NCI-H2227 (cell line): ENCODE data around the gene CALHM1.
A peak's percentile ranks its signal among the peaks of the same experiment; 100 is the strongest.

Experiments
- DNase-seq: peaks from one replicate; lab custom pipeline; 2025; ENCODE audit not compliant: unreplicated experiment; lab: John Stamatoyannopoulos, UW

Gene CALHM1

GRCh38 chr10:103456074-103456660 is 2.5 kb downstream of the CALHM1 start:
- no peak for DNase-seq

GRCh38 chr10:103455235-103455634 is 3.5 kb downstream of the CALHM1 start:
- DNase-seq, result no peak

GRCh38 chr10:103454026-103454425 is 4.7 kb downstream of the CALHM1 start:
- DNase-seq, result no peak

GRCh38 chr10:103452506-103453230 is 6.0 kb downstream of the CALHM1 start:
- DNase-seq, result no peak

GRCh38 chr10:103451831-103452505 is 6.7 kb downstream of the CALHM1 start, which contains the start of gene CALHM2:
Gene CALHM2 (minus strand): TSS chr10:103452370. CDS start chr10:103449941, 2,429 bp downstream.
- DNase-seq, result peak; percentile 70

- no peak for DNase-seq
Observed at GRCh38 chr10:103451091-103451813, 7.4 kb downstream of the CALHM1 start.

- DNase-seq, result no peak
Observed at GRCh38 chr10:103450201-103450695, 8.5 kb downstream of the CALHM1 start.

GRCh38 chr10:103449208-103450144 is 9.2 kb downstream of the CALHM1 start:
- DNase-seq, result no peak

GRCh38 chr10:103448746-103449145 is 10.0 kb downstream of the CALHM1 start:
- DNase-seq, result no peak

- DNase-seq, result no peak
Observed at GRCh38 chr10:103447187-103447586, 11.5 kb downstream of the CALHM1 start.

GRCh38 chr10:103445767-103446567 is 12.7 kb downstream of the CALHM1 start:
- DNase-seq, result no peak

GRCh38 chr10:103445366-103445765 is 13.3 kb downstream of the CALHM1 start:
- no peak for DNase-seq

GRCh38 chr10:103444478-103444877 is 14.2 kb downstream of the CALHM1 start:
- DNase-seq, result no peak

GRCh38 chr10:103443475-103444185 is 15.1 kb downstream of the CALHM1 start:
- no peak for DNase-seq

- DNase-seq, result no peak
Observed at GRCh38 chr10:103442031-103442461, 16.7 kb downstream of the CALHM1 start.

GRCh38 chr10:103441611-103442010 is 17.1 kb downstream of the CALHM1 start:
- DNase-seq, result no peak

GRCh38 chr10:103441206-103441605 is 17.5 kb downstream of the CALHM1 start:
- DNase-seq, result no peak

GRCh38 chr10:103440416-103440815 is 18.3 kb downstream of the CALHM1 start:
- DNase-seq, result no peak

GRCh38 chr10:103439776-103440175 is 18.9 kb downstream of the CALHM1 start:
- no peak for DNase-seq
